ENCODE results near the gene CMPK2. TPM values are rescaled to one million over a fixed set of nuclear protein-coding genes. Genes with fewer than 3 reads are reported as not detected.

CMPK2 gene
- total and polyA plus RNA-seq, 7 donors: 1.3 to 4.2 (median 1.7) TPM

DNA sequence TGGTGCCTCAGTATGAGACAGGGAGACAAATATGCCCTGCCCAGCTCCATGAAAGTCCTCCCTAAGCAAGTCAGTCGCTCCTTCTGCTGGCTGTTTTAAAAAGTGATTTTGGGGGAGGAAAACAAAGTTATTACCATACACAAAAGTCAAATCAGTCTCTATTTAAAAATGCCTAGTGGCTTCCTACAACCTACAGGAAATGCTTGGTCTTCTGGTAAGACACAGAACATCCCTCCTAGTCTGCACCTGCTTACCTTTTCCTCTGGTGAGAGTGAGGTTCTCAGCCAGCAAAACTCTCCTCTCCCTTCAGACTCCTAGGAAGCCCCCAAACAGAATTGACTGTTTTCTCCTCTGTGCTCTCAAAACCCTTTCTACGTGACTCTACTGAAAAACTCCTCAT lies 13.5 kb downstream of the CMPK2 start:
- H3K4me3 ChIP-seq: no peak overlapping the region
- H3K27me3 ChIP-seq (ENCODE audit: insufficient read depth in 3 of 3, low read length in 2 of 3): no peaks in the 10 kb centered on the region
- no peak for ATAC-seq
- no peak overlapping the region for H3K27ac ChIP-seq
- intact Hi-C loops (cut with DNase I): no loop called here
- TF ChIP-seq, protein P1, sequence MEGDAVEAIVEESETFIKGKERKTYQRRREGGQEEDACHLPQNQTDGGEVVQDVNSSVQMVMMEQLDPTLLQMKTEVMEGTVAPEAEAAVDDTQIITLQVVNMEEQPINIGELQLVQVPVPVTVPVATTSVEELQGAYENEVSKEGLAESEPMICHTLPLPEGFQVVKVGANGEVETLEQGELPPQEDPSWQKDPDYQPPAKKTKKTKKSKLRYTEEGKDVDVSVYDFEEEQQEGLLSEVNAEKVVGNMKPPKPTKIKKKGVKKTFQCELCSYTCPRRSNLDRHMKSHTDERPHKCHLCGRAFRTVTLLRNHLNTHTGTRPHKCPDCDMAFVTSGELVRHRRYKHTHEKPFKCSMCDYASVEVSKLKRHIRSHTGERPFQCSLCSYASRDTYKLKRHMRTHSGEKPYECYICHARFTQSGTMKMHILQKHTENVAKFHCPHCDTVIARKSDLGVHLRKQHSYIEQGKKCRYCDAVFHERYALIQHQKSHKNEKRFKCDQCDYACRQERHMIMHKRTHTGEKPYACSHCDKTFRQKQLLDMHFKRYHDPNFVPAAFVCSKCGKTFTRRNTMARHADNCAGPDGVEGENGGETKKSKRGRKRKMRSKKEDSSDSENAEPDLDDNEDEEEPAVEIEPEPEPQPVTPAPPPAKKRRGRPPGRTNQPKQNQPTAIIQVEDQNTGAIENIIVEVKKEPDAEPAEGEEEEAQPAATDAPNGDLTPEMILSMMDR (IDR thresholded peaks at IDR 0.05): no peak
- no peaks in the 10 kb centered on the region for H3K4me1 ChIP-seq
- no peak for DNase-seq
- peaks cover 3 to 22% of the 10 kb centered on the region in 2 donors for H3K36me3 ChIP-seq (ENCODE audit: insufficient read depth in 1 of 2, low read depth in 1 of 2)
- peaks cover 20% of the 10 kb centered on the region for H3K9me3 ChIP-seq
- 92 to 95% (median 92%) methylated on average over 2 of the region's 2 CpGs for WGBS, 3 donors

DNA sequence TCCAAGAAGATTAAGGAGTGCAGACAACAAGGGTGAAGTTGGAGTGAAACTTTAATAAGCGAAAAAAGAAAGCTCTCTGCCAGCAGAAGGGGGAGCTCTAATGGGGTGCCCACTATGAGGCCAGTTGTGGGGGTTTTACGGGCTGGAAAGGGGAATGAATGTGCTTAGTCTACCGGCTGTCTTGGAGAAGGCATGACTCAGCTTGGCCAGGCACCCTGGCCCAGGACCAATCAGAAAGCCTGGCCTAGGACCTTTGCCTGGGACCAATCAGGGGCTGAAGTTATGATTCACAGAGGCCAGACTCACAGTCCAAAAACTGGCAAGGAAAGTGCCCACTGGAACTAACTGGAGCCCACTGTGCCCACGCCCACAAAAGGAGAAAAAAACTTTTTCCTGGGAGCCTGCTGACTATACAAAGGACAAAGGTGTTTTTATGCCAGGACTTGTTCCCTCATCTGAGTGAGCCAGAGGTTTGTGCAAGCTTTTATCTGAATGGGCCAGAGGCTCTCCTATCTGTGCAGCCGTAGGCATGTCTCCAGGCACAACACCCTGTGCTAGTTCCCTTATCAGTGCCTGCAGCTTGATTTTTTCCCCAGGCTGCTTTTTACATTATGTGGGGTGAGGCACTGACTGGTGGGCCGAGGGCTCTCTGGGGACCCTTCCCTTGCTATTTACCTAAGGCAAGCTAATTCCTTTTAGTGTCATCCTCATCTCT lies 18.6 kb downstream of the CMPK2 start:
- no peaks in the 10 kb centered on the region for H3K27me3 ChIP-seq (ENCODE audit: insufficient read depth in 3 of 3, low read length in 2 of 3)
- H3K4me3 ChIP-seq: no peak overlapping the region
- peaks cover 3 to 22% of the 10 kb centered on the region in 2 donors for H3K36me3 ChIP-seq (ENCODE audit: insufficient read depth in 1 of 2, low read depth in 1 of 2)
- no peak for DNase-seq
- H3K9me3 ChIP-seq: peaks cover 62% of the 10 kb centered on the region
- WGBS, 3 donors: 84 to 89% (median 86%) methylated on average over 6 of the region's 6 CpGs
- TF ChIP-seq, protein P1 (IDR thresholded peaks at IDR 0.05): no peak
- no peaks in the 10 kb centered on the region for H3K4me1 ChIP-seq
- no peak for ATAC-seq
- H3K27ac ChIP-seq: no peak overlapping the region
- intact Hi-C loops (cut with DNase I): no loop called here

DNA sequence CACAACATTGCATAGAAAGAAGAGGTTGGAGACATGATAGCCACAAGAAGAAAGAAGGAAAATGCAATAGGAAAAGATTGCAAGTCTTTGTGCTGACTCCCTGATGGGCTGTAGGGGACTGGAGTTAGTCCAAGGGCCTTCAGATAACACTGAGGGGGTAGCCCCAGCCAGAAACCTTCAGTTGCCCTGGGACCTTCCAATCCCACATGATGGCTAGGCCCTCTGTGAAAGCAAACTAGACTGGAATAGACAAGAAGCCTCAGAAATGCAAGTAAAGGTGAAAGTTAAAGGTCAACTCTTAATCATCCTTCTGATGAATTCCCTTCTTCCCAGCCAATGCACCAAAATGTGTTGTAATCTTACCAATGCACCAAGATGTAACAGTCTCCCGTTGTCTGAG lies 19.2 kb downstream of the CMPK2 start:
- Histone ChIP-seq H3K4me3 (no peak overlapping the region), H3K9me3 (peaks cover 65% of the 10 kb centered on the region), H3K4me1 (no peaks in the 10 kb centered on the region), H3K36me3 (ENCODE audit: insufficient read depth in 1 of 2, low read depth in 1 of 2) (peaks cover 3 to 22% of the 10 kb centered on the region in 2 donors), H3K27me3 (ENCODE audit: insufficient read depth in 3 of 3, low read length in 2 of 3) (no peaks in the 10 kb centered on the region), H3K27ac (no peak overlapping the region)
- 56 to 89% (median 79%) methylated on average over 1 of the region's 1 CpG for WGBS, 3 donors
- TF ChIP-seq, protein P1 (IDR thresholded peaks at IDR 0.05): no peak
- ATAC-seq (no peak), DNase-seq (no peak)
- intact Hi-C loops (cut with DNase I): no loop called here

DNA sequence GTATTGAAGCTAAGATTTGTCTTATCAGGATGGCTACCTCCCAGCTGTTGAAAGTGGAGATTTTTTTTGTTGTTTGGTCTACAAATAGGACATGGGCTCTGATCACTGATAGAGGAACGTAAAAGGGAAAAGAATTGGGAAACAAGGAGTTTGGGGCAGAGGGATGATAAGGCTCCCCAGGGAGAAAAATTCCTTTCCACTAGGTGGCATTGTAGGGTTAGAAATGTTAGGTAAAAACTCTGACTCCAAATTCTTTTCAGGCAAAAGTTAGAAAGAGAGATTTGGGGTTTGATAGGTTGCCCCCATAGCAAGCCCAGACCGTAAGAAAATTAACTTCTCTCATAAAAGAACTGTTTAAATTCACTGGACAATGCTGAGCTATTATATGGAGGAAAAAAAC lies 19.8 kb downstream of the CMPK2 start:
- no peak overlapping the region for H3K4me3 ChIP-seq
- H3K27me3 ChIP-seq (ENCODE audit: insufficient read depth in 3 of 3, low read length in 2 of 3): no peaks in the 10 kb centered on the region
- H3K4me1 ChIP-seq: no peaks in the 10 kb centered on the region
- peaks cover 65% of the 10 kb centered on the region for H3K9me3 ChIP-seq
- no peak overlapping the region for H3K27ac ChIP-seq
- intact Hi-C loops (cut with DNase I): no loop called here
- no peak for DNase-seq
- peaks cover 3 to 19% of the 10 kb centered on the region in 2 donors for H3K36me3 ChIP-seq (ENCODE audit: insufficient read depth in 1 of 2, low read depth in 1 of 2)
- WGBS, 3 donors: 93 to 98% (median 93%) methylated on average over 2 of the region's 2 CpGs
- no peak for ATAC-seq
- TF ChIP-seq, protein P1 (IDR thresholded peaks at IDR 0.05): no peak

DNA sequence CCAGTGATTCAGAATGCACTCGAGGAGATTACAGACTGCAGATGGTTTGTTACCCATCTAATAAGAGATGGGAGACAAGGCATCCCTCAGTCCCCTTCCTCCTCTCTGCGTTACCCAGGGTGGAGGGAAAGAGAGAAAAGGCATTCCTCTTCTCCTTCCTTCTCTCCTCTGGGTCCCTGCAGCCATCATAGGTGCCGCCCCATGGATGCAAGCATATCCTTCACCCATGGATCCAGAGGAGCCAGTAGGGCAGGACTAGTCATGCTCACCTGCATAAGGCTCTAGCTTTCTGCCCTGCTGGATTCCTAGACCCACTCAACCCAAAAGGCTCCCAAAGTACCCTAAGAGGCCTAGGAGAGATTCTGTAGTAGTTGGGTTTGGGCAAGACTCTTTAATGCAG lies 20.4 kb downstream of the CMPK2 start:
- intact Hi-C loops (cut with DNase I): no loop called here
- DNase-seq (no peak), ATAC-seq (no peak)
- WGBS, 3 donors: 83 to 98% (median 96%) methylated on average over 2 to 3 of the region's 3 CpGs
- H3K4me3 ChIP-seq: no peak overlapping the region
- no peaks in the 10 kb centered on the region for H3K4me1 ChIP-seq
- no peak overlapping the region for H3K27ac ChIP-seq
- TF ChIP-seq, protein P1 (IDR thresholded peaks at IDR 0.05): no peak
- H3K27me3 ChIP-seq (ENCODE audit: insufficient read depth in 3 of 3, low read length in 2 of 3): no peaks in the 10 kb centered on the region
- H3K36me3 ChIP-seq (ENCODE audit: insufficient read depth in 1 of 2, low read depth in 1 of 2): peaks cover 3 to 14% of the 10 kb centered on the region in 2 donors
- H3K9me3 ChIP-seq: peaks cover 65% of the 10 kb centered on the region
